HCT116 (cell line): ENCODE measurements around the gene SCN1A. TPM values are rescaled to one million over a fixed set of nuclear protein-coding genes. Genes with fewer than 3 reads are reported as not detected.

ENCODE experiments used
- ATAC-seq: fragments of 200-7000 bp; cut with Tn5 transposase; 2 replicates; pipeline ENCODE4 v1.9.1; 2020; ENCODE audit warnings: mild to moderate bottlenecking, moderate library complexity
- BruUV-seq: library from RNA; stranded (reverse); fragments of 400-500 nt; replicated peaks from 2 replicates; lab custom pipeline; 2021; lab: Mats Ljungman, UMichigan
- CTCF ChIA-PET: fragments of 300-600 bp; sonication (Branson Sonifier 250); formaldehyde crosslinking; loops from one replicate; lab custom pipeline; 2021; ENCODE audit warnings: antibody characterized with exemption; lab: Charles Lee
- POLR2A ChIA-PET: fragments of 300-600, 350-600 bp; sonication (Branson Sonifier 250); formaldehyde crosslinking; loops from one replicate; lab custom pipeline; 2021; ENCODE audit warnings: antibody characterized with exemption; lab: Charles Lee
- RAD21 ChIA-PET, 2 experiments: fragments of 300-600 bp; sonication (Branson Sonifier 250); formaldehyde crosslinking; loops; one replicate each; lab custom pipeline; 2023; ENCODE audit warnings: low total read pairs in 2 of 2; ENCODE audit not compliant: uncharacterized antibody in 2 of 2, unreplicated experiment in 2 of 2, low non-redundant PET in 1 of 2; lab: Charles Lee
- DNase-seq: peaks from one replicate; pipeline ENCODE4 v3.0.0-alpha.2; 2010; ENCODE audit warnings: low read depth, low spot score
- H2AFZ ChIP-seq: fragments of 200-600 bp; shearing (Covaris generic), sonication (generic); 2 replicates; pipeline ENCODE4 v1.6.1; 2017; ENCODE audit warnings: low read depth, mixed run types, mixed read lengths, antibody characterized with exemption, low read length; ENCODE audit not compliant: poor library complexity, severe bottlenecking
- H3K27ac ChIP-seq: 2 replicates; pipeline ENCODE4 v1.5.1; 2012; ENCODE audit warnings: low read depth, low read length
- H3K27me3 ChIP-seq: fragments of 200-600 bp; sonication (generic); 2 replicates; pipeline ENCODE4 v1.6.1; 2016; ENCODE audit warnings: mixed run types, low read length, mixed read lengths; ENCODE audit not compliant: insufficient read depth
- H3K36me3 ChIP-seq, 2 experiments: fragments of 200-500 bp in 1 of 2; fragments of 200-600 bp in 1 of 2; sonication (Bioruptor generic) in 1 of 2; sonication (generic) in 1 of 2; 2 replicates each; pipeline versions ENCODE4 v1.5.1 to v1.6.1; 2014 to 2016; ENCODE audit warnings: low read length in 2 of 2, inconsistent platforms in 1 of 2, mixed read lengths in 1 of 2, mixed run types in 1 of 2; ENCODE audit not compliant: insufficient read depth in 2 of 2, control insufficient read depth in 1 of 2
- H3K4me1 ChIP-seq, 2 experiments: fragments of 200-600 bp in 1 of 2; sonication (generic) in 1 of 2; 2 replicates each; pipeline versions ENCODE4 v1.5.1 to v1.6.1; 2012 to 2017; ENCODE audit warnings: low read length in 2 of 2, inconsistent platforms in 1 of 2, mild to moderate bottlenecking in 1 of 2, mixed read lengths in 1 of 2, mixed run types in 1 of 2, moderate library complexity in 1 of 2; ENCODE audit not compliant: insufficient read depth in 2 of 2, control insufficient read depth in 1 of 2
- H3K4me2 ChIP-seq: fragments of 200-600 bp; sonication (generic); 2 replicates; pipeline ENCODE4 v1.6.1; 2017; ENCODE audit warnings: mixed run types, low read length, mixed read lengths
- H3K4me3 ChIP-seq, 2 experiments: fragments of 200-600 bp in 1 of 2; sonication (generic) in 1 of 2; replicated peaks in 1 of 2; 2 replicates each; pipeline ENCODE4 v1.5.1; 2011 to 2016; ENCODE audit warnings: low read length in 2 of 2, control low read depth in 1 of 2, low read depth in 1 of 2, mild to moderate bottlenecking in 1 of 2, mixed read lengths in 1 of 2, mixed run types in 1 of 2
- H3K79me2 ChIP-seq: fragments of 200-600 bp; sonication (generic); 2 replicates; pipeline ENCODE4 v1.6.1; 2017; ENCODE audit warnings: mild to moderate bottlenecking, mixed run types, low read length, moderate library complexity, mixed read lengths; ENCODE audit not compliant: insufficient read depth
- H3K9ac ChIP-seq: fragments of 200-600 bp; sonication (generic); 2 replicates; pipeline ENCODE4 v1.6.1; 2016; ENCODE audit warnings: low read length, mixed read lengths
- H3K9me2 ChIP-seq: fragments of 200-600 bp; sonication (generic), shearing (Covaris generic); 2 replicates; pipeline ENCODE4 v1.6.1; 2017; ENCODE audit warnings: mixed run types, mild to moderate bottlenecking, moderate library complexity; ENCODE audit not compliant: insufficient read depth
- H3K9me3 ChIP-seq, 2 experiments: fragments of 200-500 bp in 1 of 2; fragments of 200-600 bp in 1 of 2; sonication (Bioruptor generic) in 1 of 2; sonication (generic) in 1 of 2; 2 replicates each; pipeline ENCODE4 v1.6.1; 2014 to 2017; ENCODE audit warnings: low read length in 2 of 2, mixed read lengths in 2 of 2, inconsistent platforms in 1 of 2, low read depth in 1 of 2, mild to moderate bottlenecking in 1 of 2, mixed run types in 1 of 2, moderate library complexity in 1 of 2; ENCODE audit not compliant: control insufficient read depth in 1 of 2, insufficient read depth in 1 of 2
- H4K20me1 ChIP-seq: fragments of 200-600 bp; sonication (generic), shearing (Covaris generic); 2 replicates; pipeline ENCODE4 v1.6.1; 2017; ENCODE audit warnings: mixed run types, mild to moderate bottlenecking, moderate library complexity; ENCODE audit not compliant: insufficient read depth
- EGR1 ChIP-seq: IDR thresholded peaks from 2 replicates; pipeline ENCODE4 v1.6.1; 2012; ENCODE audit warnings: low read depth
- JUND ChIP-seq: IDR thresholded peaks from 2 replicates; pipeline ENCODE4 v1.6.1; 2012
- SP1 ChIP-seq: IDR thresholded peaks from 2 replicates; pipeline ENCODE4 v1.6.1; 2012; ENCODE audit warnings: low read depth
- SRF ChIP-seq: IDR thresholded peaks from 2 replicates; pipeline ENCODE4 v1.6.1; 2012; ENCODE audit warnings: low read depth
- YY1 ChIP-seq: IDR thresholded peaks from 2 replicates; pipeline ENCODE4 v1.6.1; 2011; ENCODE audit warnings: low read length, low read depth, moderate library complexity, mild to moderate bottlenecking; ENCODE audit not compliant: insufficient replicate concordance; ENCODE audit errors: extremely low read depth
- ZFX ChIP-seq: fragments of 450-650 bp; IDR thresholded peaks from 2 replicates; pipeline ENCODE4 v1.6.1; 2017
- intact Hi-C: fragments of 100-400 bp; cut with micrococcal nuclease; formaldehyde crosslinking; loops from 2 replicates; pipeline ENCODE4 v1.10.0; 2022
- total RNA-seq: library from RNA; stranded (reverse); gene quantifications from one replicate; pipeline ENCODE4 v1.2.1, GENCODE V29; 2021; ENCODE audit not compliant: unreplicated experiment
- TF ChIP-seq, protein P1 (sequence below), 3 experiments: fragments of 200-600 bp in 1 of 3; sonication (generic) in 1 of 3; IDR thresholded peaks in 2 of 3; conservative IDR thresholded peaks in 1 of 3; 2 replicates each; pipeline ENCODE4 v1.5.1; 2012 to 2017; ENCODE audit warnings: low read depth in 2 of 3, low read length in 2 of 3, antibody characterized with exemption in 1 of 3, borderline replicate concordance in 1 of 3, control low read depth in 1 of 3, mild to moderate bottlenecking in 1 of 3, mixed read lengths in 1 of 3, mixed run types in 1 of 3, moderate library complexity in 1 of 3; ENCODE audit not compliant: insufficient read depth in 1 of 3

Gene SCN1A
- total RNA-seq, 1 experiment from 2014 or later = not detected

DNA sequence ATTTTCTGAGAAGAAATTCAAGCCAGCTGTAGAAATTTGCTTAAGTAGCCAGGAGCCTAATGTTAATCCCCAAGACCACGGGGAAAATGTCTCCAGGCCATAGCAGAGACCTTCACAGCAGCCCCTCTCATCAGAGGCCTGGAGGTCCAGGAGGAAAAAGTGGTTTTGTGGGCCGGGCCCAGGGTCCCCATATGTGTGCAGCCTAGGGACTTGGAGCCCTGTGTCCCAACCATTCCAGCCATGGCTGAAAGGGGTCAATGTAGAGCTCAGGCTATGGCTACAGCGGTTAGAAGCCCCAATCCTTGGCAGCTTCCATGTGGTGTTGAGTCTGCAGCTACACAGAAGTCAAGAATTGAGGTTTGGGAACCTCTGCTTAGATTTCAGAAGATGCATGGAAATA, 160.1 kb downstream of the SCN1A start:
- H3K4me2 ChIP-seq = no peak overlapping the region
- H2AFZ ChIP-seq = no peak overlapping the region
- POLR2A ChIA-PET = no interaction called here
- DNase-seq = no peak
- TF ChIP-seq, protein P1, sequence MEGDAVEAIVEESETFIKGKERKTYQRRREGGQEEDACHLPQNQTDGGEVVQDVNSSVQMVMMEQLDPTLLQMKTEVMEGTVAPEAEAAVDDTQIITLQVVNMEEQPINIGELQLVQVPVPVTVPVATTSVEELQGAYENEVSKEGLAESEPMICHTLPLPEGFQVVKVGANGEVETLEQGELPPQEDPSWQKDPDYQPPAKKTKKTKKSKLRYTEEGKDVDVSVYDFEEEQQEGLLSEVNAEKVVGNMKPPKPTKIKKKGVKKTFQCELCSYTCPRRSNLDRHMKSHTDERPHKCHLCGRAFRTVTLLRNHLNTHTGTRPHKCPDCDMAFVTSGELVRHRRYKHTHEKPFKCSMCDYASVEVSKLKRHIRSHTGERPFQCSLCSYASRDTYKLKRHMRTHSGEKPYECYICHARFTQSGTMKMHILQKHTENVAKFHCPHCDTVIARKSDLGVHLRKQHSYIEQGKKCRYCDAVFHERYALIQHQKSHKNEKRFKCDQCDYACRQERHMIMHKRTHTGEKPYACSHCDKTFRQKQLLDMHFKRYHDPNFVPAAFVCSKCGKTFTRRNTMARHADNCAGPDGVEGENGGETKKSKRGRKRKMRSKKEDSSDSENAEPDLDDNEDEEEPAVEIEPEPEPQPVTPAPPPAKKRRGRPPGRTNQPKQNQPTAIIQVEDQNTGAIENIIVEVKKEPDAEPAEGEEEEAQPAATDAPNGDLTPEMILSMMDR (IDR thresholded peaks at IDR 0.05 in 2 of 3, conservative IDR thresholded peaks at IDR 0.05 in 1 of 3; ENCODE audit: borderline replicate concordance in 1 of 3, insufficient read depth in 1 of 3, low read depth in 2 of 3, low read length in 2 of 3) = no peak
- TF ChIP-seq, all 23 proteins: peak for 0
- no peak overlapping the region for H3K27ac ChIP-seq
- BruUV-seq = no TSS peak
- H3K79me2 ChIP-seq = no peaks in the 10 kb centered on the region
- H4K20me1 ChIP-seq = no peaks in the 10 kb centered on the region
- no peaks in the 10 kb centered on the region for H3K9me3 ChIP-seq
- H3K27me3 ChIP-seq = peaks cover 18% of the 10 kb centered on the region; the same call in 1 of the 2 replicates
- H3K9ac ChIP-seq = no peak overlapping the region
- H3K36me3 ChIP-seq = no peaks in the 10 kb centered on the region
- no peak for ATAC-seq
- intact Hi-C loops = no loop called here
- H3K4me3 ChIP-seq = no peak overlapping the region
- H3K4me1 ChIP-seq = no peaks in the 10 kb centered on the region
- ChIA-PET RAD21 (no interaction called here), CTCF (no interaction called here)
- no peaks in the 10 kb centered on the region for H3K9me2 ChIP-seq

DNA sequence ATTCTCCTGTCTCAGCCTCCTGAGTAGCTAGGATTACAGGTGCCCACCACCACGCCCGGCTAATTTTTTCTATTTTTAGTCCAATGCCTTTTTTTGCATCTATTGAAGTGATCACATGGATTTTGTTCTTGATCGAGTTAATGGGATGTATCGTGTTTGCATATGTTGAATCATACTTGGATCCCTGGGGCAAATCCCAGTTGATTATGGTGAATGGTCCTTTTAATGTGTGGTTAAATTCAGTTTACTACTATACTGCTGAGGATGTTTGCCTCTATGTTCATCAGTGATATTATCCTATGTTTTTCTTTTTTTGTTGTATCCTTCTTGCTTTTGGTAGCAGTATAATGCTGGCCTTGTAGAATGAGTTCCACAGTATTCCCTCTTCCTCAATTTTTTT, 166.0 kb downstream of the SCN1A start:
- Histone ChIP-seq H4K20me1 (no peaks in the 10 kb centered on the region), H3K4me2 (no peak overlapping the region), H3K27ac (no peak overlapping the region), H3K9me3 (no peaks in the 10 kb centered on the region), H3K79me2 (no peaks in the 10 kb centered on the region), H3K36me3 (no peaks in the 10 kb centered on the region), H3K4me1 (no peaks in the 10 kb centered on the region), H2AFZ (no peak overlapping the region), H3K4me3 (no peak overlapping the region), H3K9ac (no peak overlapping the region), H3K27me3 (no peaks in the 10 kb centered on the region), H3K9me2 (no peaks in the 10 kb centered on the region; the same call in 1 of the 2 replicates)
- ATAC-seq (no peak), DNase-seq (no peak)
- ChIA-PET CTCF (no interaction called here), POLR2A (no interaction called here), RAD21 (no interaction called here)
- intact Hi-C loops = no loop called here
- TF ChIP-seq, protein P1 (IDR thresholded peaks at IDR 0.05 in 2 of 3, conservative IDR thresholded peaks at IDR 0.05 in 1 of 3; ENCODE audit: borderline replicate concordance in 1 of 3, insufficient read depth in 1 of 3, low read depth in 2 of 3, low read length in 2 of 3) = no peak
- TF ChIP-seq YY1 (no peak), SP1 (no peak), SRF (no peak), EGR1 (no peak), ZFX (no peak), JUND (no peak)
- no TSS peak for BruUV-seq
